Muscle of back (tissue), 13 donors: ENCODE measurements around the gene TUBGCP3. TPM values are rescaled to one million over a fixed set of nuclear protein-coding genes. Genes with fewer than 3 reads are reported as not detected.
"Not testable (repeated sequence)": the region's sequence is repeated elsewhere in the genome, so short reads cannot be mapped to it uniquely, and the experiment has no call there.

Experiments used
- DNase-seq, 3 donors: peaks; one replicate each; pipeline versions ENCODE4 v3.0.0 to v3.0.0-alpha.2; 2013
- long read RNA-seq, 9 donors: transcript quantifications; one replicate each; lab custom pipeline, GENCODE V29; 2026
- polyA plus RNA-seq, 10 donors: library from polyadenylated mRNA; unstranded; fragments of 120-200 nt; gene quantifications; one replicate each; pipeline ENCODE4 v1.2.1, GENCODE V29; 2013; ENCODE audit not compliant: insufficient read length in 10 of 10

TUBGCP3 gene, protein sequence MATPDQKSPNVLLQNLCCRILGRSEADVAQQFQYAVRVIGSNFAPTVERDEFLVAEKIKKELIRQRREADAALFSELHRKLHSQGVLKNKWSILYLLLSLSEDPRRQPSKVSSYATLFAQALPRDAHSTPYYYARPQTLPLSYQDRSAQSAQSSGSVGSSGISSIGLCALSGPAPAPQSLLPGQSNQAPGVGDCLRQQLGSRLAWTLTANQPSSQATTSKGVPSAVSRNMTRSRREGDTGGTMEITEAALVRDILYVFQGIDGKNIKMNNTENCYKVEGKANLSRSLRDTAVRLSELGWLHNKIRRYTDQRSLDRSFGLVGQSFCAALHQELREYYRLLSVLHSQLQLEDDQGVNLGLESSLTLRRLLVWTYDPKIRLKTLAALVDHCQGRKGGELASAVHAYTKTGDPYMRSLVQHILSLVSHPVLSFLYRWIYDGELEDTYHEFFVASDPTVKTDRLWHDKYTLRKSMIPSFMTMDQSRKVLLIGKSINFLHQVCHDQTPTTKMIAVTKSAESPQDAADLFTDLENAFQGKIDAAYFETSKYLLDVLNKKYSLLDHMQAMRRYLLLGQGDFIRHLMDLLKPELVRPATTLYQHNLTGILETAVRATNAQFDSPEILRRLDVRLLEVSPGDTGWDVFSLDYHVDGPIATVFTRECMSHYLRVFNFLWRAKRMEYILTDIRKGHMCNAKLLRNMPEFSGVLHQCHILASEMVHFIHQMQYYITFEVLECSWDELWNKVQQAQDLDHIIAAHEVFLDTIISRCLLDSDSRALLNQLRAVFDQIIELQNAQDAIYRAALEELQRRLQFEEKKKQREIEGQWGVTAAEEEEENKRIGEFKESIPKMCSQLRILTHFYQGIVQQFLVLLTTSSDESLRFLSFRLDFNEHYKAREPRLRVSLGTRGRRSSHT
- 10 to 100 TPM; 13.2 to 21.0 (median 18.9) TPM for polyA plus RNA-seq
- long read RNA-seq, donor 1, partial matches to known transcripts: 0 of 2 reads
- long read RNA-seq, donor 1, other reads (novel, unspliced or antisense): 0 of 2 reads
- long read RNA-seq, donor 2: 0 reads
- long read RNA-seq, donor 3: 0 reads
- long read RNA-seq, donor 4, partial matches to known transcripts: 0 of 1 reads
- long read RNA-seq, donor 4, other reads (novel, unspliced or antisense): 0 of 1 reads
- long read RNA-seq, donor 5, partial matches to known transcripts: 0 of 1 reads
- long read RNA-seq, donor 5, other reads (novel, unspliced or antisense): 0 of 1 reads
- long read RNA-seq, donor 6, partial matches to known transcripts: 0 of 1 reads
- long read RNA-seq, donor 6, other reads (novel, unspliced or antisense): 0 of 1 reads
- long read RNA-seq, donor 7, partial matches to known transcripts: 0 of 4 reads
- long read RNA-seq, donor 7, other reads (novel, unspliced or antisense): 0 of 4 reads
- long read RNA-seq, donor 8, partial matches to known transcripts: 0 of 1 reads
- long read RNA-seq, donor 8, other reads (novel, unspliced or antisense): 0 of 1 reads
- long read RNA-seq, donor 9: 0 reads

DNA sequence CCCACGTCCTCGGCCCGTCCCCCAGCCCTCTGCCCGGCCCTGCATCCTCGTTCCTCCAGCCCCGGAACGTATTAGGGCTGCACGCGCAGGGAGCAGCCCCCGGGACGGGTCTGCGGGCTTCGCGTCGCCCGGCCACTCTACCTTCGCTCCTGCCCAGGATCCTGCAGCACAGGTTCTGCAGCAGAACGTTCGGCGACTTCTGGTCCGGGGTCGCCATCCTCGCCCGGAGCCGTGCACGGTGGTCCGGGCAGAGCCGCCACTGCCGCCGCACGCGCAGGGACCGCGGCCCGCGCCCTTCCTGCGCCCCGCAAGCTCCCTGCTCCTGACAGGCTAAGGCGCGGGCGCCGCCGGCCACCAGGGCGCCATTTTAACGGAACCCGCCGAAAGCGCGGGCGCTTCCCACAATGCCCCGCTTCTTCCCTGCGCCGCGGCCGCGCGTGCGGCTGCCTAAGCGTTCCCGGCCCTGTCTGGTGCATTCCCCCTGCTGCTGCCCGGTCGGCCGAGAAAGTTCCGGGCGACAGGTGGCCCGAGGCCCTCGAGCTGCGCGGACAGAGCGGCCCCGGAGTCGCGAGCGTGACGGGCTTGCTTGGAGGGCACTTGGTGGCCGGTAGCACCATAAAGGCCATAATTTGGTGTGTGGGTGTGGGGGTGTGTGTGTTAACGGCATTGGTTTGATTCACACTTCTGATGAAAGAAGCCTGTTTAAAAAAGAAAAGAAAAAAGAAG, at the start of gene TUBGCP3:
Gene TUBGCP3, minus strand, starts transcription at position 390 of the 726 bp plus-strand sequence. Its CDS starts 173 bp downstream, at position 217.
- peak; percentile 76 to 95 (median 91) for DNase-seq

DNA sequence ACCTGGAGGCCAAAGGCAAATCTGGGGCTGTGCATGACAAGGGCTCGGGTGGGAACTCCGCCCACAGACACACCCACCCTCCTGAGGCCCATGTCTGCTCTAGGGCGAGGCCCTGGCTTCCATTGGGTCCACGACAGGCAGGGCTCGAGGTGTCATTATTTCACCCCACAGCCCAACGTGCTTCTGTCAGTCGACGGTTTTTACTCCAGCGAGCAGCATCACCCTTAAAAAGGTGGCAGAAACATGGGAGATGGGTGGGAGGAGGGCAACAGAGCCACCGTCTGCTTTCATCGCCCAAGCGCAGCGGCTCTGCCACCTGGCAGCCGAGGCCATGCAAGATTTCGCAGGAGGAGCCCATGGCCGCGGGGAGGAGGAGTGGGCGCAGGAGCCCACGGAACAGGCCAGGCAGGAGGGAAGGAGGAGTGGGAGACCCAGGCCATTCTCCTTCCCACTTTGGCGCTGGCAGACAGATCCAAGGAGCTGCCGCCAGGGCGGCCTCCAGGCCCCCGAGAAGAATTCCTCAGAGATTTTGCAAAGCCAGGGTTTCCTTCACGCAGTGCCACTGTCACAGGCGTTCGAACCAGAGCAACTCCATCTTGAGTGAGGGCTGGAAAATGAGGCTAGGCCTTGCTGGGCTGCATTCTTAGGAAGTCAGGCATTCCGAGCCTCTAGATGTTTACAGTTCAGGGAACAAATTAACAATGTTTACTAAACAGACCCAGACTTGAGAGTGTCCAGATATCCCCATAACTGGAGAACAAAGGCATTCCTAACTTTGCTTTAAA, 49.3 kb upstream of the TUBGCP3 start:
- DNase-seq: no peak

DNA sequence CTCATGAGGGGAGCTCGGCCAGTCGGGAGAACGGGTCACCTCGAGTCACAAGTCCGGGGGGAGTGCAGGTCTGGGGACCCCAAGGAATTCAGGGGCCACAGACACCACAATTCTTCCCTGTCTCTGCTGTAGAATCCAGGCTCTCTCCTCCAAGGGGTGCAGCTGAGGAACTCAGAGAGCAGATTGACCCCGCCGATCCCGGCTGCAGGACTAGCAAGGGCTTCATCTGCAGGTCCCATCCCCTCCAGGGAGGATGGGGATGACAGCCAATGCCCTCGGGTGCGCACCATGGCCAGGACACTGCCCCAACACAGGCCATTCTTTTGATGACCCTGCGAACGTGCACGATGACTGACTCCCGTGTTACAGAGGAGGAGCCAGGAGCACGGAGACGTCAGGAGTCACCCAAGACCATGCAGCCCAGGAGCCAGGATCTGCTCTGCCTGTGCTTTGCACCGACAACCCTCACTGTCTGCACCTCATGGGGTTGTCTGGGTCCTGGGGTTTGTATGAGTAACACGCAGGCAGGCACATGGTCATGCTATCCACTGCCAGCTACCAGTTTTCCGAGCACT, 48.5 kb upstream of the TUBGCP3 start:
- DNase-seq: no peak

DNA sequence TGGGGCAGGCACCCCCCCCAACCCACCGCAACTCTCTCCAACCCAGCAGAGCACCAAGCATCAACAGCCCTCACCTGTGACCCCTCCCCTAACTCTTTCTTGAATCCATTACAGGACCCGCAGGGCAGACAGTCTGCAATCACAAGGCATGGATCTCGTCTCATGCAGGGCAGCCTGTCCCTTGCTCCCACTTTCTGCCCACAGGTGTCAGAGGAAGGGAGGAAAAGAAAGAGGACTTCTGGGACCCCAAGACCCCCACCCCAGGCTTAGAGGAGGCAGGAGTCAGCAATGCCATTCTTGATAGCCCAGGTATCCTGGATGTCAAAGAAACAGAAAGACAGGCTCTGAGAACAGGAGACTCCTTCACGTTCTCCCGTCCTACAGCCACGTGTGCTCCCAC, 47.4 kb upstream of the TUBGCP3 start:
- DNase-seq: no peak

DNA sequence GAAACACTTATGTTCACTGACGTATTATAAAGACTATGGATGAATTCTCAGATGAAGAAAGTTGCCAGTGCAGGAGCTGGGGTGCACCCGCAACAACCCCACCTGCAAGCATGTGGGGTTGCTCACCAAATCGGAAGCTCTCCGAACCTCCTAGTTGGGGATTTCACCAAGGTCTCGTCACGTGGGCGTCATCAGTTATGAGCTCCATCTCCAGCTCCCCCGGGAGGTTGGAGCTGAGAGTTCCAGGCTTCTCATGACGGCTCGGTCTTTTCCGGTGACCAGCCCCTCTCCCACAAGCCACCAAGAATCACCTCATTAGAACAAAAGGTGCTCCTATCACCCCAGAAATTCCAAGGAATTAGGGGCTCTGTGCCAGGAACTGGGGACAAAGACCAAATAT, 46.1 kb upstream of the TUBGCP3 start:
- no peak for DNase-seq

DNA sequence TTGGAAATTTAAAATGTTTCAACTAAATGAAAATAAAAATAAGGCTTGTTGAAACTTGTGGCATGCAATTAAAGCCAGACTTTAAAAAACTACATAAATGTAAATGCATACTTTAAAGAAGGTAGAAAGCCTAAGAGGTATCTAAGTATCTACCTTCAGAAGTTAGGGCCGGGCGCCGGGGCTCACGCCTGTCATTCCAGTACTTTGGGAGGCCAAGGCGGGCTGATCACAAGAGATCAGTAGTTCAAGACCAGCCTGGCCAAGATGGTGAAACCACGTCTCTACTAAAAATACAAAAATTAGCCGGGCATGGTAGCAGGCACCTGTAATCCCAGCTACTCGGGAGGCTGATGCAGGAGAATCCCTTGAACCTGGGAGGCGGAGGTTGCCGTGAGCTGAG, 42.3 kb upstream of the TUBGCP3 start:
- DNase-seq: not testable (repeated sequence)

DNA sequence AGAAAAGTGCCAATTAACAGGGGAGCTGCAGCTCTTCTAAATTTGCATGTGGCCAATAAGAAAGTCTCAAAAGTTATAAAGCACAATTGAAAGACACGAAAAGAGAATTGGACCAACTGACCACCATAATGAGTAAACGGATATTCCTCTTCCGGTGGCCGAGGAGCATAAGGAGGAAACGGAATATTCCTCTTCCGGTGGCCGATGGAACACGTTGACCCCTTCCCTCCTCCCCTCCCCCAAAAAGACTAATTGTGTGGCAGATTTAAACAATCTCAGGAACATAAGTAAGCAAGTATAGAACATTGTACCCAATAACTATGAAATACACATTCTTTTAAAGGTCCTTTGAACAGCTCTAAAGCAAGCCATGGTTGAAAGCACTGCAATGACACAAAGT, 41.2 kb upstream of the TUBGCP3 start:
- no peak for DNase-seq

DNA sequence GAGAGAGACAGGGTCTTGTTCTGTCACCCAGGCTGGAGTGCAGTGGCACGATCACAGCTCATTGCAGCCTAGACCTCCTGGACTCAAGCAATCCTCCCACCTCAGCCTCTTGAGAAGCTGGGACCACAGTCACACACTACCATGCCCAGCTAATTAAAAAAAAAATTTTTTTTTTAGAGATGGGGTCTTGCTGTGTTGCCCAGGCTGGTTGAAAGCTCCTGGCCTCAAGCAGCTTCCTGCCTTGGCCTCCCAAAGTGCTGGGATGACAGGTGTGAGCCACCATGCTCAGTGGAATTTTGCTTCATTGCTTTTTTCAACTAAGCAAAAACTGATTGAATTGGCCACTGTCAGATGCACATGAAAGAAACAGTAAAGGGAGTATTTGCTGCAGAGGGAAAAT, 39.7 kb upstream of the TUBGCP3 start:
- DNase-seq: not testable (repeated sequence)

DNA sequence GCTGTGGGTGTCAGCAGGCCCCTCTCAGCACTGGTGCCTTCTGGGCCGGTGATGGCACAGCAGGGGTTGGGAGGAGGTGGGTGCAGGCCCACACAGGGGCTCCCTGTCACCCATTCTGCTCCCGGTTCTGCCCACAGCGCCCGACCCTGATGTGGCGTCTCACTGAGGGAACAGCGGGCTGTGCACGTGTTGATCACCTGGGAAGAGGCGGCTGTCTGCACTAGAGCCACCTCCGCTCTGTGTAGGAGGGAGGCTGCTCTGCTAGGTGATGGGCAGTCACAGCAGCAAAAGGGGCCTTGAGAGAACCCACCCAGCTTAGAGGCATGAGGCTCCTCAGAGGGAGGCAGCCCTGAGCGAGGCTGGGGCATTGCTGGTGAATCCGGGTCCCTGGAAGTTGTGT, 39.2 kb upstream of the TUBGCP3 start:
- no peak for DNase-seq

DNA sequence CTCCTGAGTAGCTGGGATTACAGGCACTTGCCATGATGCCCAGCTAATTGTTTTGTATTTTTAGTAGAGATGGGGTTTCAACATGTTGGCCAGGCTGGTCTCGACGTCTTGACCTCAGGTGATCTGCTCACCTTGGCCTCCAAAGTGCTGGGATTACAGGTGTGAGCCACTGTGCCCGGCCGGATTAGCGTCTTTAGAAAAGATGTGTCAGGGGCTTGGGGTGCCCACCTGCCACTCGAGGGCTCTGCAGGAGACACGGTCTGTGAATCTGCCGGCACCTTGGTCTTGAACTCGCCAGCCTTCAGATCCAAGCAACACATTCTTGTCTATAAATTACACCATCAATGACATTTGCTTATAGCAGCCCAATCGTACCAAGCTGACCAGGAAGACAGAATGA, 38.8 kb upstream of the TUBGCP3 start:
- no peak for DNase-seq

DNA sequence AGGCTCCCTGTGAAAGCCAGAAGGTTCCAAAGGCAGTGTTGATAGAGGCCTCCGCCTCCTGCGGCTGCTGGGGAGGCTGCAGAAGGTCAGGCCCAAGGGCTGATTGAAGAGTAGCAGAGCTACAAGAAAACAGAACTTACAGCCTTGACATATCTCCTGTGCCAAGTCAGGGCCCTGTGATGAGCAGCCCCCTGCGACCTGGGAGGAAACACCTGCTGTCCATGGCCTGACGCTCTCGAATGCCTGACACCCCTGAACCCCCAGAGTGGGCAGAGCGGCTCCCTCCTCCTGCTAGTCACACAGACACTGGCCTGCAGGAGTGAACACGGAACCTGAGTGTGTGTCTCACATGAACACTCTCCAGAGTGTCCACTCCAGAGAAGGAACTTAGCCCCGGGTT, 38.2 kb upstream of the TUBGCP3 start:
- no peak for DNase-seq

DNA sequence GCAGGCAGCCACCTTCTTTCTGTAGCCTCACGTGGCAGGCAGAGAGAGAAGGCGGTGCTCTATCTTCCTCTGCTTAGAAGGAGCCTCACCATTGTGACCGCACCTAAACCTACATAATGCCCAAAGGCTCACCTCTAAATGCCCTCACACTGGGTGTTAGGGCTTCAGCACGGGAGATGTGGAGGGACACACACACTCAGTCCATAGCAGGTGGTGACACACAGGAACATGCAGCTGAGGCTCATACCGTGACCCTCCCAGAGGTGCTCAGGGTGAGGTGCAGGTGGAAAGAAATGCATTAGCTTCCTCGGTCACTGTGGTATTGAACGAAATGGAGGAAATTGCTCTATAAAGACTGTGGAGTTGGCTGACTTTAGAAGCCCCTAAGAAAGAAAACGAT, 37.7 kb upstream of the TUBGCP3 start:
- DNase-seq: no peak

DNA sequence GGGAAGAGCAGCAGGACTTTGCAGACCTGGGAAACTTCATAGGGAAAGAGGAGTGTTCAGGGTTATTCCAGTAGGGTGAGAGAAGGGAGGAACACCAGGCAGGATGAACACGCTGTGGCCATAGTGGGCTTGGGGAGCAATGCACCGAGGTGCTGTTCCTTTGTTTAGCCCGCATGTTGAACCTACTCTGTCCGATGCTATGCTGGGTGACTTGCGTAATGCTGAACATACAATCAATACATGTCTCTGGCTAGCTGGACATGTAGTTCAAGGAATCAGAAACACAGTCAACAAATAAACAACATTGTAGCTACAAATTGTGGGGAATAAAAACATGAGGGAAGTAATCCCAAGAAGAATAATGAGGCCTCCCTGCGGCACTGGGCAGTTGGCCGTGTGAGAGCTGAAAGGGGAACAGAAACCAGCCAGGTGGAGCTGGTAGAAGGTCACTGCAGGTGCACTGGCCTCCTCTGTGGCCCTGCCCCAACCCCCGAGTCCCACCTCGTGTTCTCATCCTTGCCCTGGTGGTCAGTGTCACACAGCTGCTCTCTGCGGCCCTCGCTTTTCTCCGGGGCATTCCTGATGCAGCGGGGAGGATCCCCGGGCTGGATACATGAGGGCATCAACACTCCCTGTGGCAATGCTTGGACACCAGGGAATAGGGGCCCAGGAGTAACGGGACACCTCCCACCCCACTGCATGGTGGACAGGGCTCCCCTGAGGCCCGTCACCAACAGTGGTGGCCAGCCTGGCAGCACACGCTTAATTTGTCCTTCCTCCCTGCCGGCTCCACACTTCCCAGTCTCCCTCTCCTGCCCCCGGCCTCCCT, 36.9 kb upstream of the TUBGCP3 start:
- DNase-seq: no peak

DNA sequence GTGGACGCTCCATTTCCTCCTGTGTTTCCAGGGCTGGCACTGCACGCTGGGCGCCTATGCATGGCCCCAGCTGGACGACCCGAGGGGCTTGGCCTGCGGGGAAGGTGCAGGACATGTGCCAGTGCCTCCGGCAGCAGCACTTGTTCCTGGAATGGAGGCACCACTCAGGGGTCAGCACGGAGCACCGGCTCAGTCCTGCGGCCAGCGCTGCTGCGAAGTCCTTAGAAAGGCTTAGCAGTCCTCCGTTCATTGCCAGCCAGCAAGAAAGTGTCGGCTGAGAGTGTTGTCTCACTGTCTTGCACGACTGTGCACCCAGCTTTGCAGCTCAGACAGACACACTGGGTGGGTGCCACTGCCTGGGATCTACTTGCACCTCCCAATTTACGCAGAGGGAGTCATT, 36.1 kb upstream of the TUBGCP3 start:
- no peak for DNase-seq

DNA sequence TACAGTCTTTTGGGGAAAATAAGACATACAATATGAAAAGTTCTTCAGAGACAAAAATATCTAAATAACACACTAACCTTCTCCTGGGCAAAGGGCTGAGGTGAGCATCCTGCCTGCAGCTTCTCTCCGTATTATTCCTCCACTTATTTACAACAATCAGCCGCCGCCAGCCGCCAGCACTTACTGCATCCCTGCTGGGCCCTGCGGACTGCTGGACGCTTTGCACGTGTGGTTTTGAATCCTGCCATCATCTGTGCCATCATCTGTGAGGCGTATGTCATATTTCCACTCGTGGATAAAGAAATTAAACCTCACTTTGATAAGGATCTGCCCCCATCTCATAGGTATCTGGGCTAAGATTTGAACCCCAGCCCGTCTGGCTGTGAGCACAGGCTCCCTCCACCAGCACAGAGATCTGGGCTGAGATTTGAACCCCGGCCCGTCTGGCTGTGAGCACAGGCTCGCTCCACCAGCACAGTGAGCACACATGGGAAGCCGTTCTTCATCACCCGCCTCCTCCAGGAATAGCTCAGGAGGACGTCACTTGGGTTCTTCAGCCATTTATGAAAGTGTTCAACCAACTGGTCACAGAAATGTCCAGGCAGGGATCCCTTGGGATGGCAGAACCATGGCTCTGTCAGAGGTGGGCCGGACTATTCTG, 35.2 kb upstream of the TUBGCP3 start:
- no peak for DNase-seq

DNA sequence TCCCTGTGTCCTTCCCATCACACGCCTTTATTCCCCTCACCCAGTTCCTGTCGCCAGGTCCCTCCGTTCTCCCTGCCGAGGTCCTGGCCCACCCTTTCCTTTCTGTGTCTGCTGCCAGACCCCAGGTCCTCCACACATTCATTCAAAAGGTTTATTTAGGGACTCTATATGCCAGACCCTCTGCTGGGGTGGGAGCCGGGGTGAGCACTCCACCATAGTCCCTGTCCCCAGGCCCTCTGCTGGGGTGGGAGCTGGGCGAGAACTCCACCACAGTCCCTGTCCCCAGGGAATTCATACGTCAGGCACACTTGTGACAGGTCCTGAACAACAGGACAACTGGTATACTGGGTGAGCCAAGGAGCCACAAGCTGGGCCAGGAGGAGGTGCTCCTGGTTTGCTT, 34.4 kb upstream of the TUBGCP3 start:
- no peak for DNase-seq

DNA sequence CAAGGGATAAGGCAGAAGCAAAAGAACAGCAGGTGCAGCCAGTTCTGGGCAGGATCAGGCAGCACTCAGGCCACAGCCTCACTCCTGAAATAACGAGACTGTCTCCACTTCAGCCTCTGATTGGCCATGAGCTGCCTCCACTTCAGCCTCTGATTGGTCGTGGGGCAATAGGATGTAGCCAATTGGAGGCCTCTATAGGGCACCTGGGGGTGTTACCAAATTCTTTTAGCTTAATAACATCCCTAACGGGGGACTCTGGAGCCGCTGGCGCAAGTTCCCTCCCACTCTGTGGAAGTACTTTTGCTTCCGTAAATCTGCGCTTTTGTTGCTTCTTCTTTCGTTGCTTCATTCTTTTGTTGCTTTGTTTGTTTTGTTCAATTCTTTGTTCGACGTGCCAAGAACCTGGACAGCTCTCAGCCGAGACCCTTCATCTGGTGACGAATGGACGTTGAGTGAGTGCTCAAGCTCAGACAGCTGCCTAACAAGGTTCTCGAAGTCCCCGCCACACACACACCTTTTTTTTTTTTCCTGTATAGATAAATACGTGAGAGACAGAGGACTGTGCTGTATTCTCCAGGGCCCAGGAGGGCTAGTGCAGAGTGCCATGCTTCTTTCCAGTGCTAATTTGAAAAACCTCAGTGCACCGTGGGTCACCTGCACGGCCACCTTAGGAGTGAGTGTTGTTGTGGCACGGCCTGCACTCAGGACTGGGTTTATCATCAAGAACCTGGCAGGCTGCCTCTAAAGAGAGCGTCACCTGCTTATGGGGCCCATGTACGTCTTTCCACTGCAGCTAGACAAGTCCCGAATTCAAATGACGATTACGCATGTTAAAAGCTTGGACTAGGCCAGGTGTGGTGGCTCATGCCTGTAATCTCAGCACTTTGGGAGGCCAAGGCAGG, 32.0 kb upstream of the TUBGCP3 start:
- DNase-seq: peak in 1 of 3 donors; percentile 20
